ENCODE data around the gene KIF20A.
"Not testable (repeated sequence)": the region's sequence is repeated elsewhere in the genome, so short reads cannot be mapped to it uniquely, and the experiment has no call there.

Gene KIF20A

DNA sequence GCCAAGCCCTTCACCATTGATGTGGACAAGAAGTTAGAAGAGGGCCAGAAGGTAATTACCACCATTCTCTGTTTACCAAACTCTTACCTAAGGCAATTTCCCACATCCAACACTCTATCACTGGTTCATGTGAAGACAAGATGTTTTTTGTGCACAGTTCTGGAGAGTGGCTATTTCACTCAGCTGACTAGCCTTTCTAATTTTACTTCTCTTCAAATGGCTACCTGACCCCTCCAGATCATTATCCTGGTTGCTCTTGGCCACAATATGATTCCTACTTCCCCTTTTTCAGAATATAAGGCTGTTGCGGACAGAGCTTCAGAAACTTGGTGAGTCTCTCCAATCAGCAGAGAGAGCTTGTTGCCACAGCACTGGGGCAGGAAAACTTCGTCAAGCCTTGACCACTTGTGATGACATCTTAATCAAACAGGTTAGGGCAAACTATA lies 7.1 kb downstream of the KIF20A start:
- DNase-seq (ENCODE audit: low spot score), result no peak

DNA sequence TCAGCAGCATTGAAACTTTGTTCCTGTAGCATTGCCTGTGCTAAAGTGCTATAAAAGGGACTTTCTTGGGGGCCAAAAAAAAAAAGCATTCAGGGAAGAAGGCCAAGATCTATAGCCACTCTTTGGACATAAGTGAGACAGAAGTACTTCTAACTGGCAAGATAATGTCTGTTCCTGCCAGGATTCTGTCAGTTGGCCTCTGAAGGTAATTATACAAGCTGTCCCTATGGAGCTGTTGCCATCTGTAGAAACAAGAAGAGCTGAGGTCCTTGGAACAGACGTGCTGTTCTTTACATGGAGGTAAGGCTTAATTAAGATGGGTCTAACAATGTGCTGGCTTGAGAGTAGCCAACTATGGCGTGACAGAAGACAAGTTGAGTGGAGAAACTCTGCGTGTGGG lies 9.7 kb downstream of the KIF20A start:
- no peak for DNase-seq (ENCODE audit: low spot score)

DNA sequence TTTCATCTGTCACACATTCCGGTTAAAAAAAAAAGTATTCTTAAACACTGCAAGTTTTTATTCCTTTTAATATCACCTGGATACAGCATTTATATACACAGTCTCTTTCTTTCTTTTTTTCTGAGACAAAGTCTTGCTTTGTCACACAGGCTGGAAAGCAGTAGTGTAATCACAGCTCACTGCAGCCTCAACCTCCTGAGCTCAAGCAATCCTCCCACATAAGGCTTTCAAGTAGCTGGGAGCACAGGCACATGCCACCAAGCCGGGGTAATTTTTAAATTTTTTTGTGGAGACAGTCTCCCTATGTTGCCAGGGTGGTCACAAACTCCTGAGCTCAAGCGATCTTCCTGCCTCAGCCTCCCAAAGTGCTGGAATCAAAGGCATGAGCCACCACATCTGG lies 13.9 kb downstream of the KIF20A start:
- DNase-seq (ENCODE audit: low spot score), result no peak

DNA sequence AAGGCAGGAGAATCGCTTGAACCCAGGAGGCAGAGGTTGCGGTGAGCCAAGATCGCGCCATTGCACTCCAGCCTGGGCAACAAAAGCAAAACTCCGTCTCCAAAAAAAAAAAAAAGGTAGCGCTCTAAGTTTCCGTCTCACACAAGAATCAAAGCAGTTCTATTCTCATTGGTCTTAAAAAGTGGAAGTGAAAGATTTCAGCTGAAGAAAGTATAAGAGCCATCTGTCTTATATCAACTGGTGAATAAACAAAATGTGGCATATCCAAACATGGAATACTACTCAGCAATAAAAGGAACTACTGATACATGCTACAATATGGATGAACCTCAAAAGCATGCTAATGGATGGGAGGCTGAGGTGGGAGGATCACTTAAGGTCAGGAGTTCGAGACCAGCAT lies 14.9 kb downstream of the KIF20A start:
- DNase-seq (ENCODE audit: low spot score), result not testable (repeated sequence)

DNA sequence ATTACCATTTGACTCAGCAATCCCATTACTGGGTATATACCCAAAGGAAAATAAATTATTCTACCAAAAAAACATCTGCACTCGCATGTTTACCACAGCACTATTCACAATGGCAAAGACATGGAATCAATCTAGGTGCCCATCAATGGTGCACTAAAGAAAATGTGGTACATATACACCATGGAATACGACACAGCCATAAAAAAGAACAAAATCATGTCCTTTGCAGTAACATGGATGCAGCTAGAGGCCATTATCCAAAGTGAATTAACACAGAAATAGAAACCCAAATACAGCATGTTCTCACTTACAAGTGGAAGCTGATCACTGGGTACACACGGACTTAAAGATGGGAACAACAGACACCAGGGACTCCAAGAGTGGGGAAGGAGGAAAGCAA lies 32.1 kb downstream of the KIF20A start:
- no peak for DNase-seq (ENCODE audit: low spot score)

DNA sequence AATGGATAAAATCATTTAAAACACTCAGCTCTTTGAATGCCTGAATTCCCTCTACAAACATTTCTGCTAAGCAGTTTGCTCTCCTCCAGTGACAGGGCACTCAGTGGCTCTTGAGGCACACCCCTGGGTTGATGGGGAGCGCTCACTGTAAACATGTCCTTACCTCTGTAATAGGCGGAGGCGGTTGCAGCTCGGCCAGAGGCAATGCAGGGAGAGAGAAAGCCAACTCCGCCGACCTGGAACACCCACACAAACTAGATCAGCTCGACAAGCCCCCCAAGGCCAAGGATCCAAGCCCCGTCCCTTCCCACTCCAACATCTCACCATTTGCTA lies 33.9 kb downstream of the KIF20A start:
- peak; percentile 51 for DNase-seq (ENCODE audit: low spot score)

DNA sequence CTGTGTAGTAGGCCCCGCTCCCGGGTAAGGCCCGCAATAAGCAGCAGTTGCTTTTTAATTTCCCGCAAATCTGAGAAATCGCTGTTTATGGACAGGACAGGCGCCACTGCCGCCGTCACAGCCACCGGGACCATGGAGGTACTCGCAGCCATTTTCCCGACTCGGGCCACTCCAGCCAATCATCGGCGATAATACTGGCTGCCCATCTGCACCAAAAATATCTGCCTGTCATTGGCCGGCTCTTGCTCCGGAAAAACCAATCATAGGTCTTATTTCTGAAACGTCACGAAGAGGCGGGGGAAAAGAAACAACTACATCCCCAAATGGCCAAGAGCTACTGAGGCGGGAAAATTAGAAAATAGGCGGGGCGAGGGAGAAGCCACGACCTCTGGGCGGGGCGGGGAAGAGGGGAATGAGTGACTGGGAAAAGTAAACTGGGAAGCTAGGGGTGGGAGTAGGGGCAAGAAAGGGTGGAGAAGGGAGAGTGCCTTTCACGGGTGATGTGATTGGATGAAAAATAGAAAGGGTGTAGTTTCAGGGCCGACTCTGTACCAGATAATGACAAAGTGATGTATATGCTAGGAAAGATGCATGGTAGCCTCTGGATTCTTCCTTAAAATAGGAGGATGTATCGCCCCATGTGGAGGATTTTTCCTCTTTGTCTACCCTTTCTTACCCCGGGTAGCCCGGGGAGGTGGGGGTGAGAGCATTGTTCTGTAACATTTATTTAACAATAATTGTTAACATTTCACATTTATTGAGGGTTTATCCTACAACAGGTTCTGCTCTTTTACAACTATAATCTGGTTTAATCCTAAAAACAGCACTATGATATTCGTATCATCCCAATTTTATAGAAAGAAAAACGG lies 34.5 kb downstream of the KIF20A start, which contains the start of gene CDC23:
CDC23 (minus strand) TSS at position 163 of the 869 bp plus-strand sequence; CDS start at position 152, 11 bp downstream.
- peak; percentile 99 for DNase-seq (ENCODE audit: low spot score)

- DNase-seq (ENCODE audit: low spot score), result no peak
Observed at GRCh38 chr5:138216799-138217198, 37.9 kb downstream of the KIF20A start.

GRCh38 chr5:138223532-138223931 lies 44.6 kb downstream of the KIF20A start:
- no peak for DNase-seq (ENCODE audit: low spot score)

DNA sequence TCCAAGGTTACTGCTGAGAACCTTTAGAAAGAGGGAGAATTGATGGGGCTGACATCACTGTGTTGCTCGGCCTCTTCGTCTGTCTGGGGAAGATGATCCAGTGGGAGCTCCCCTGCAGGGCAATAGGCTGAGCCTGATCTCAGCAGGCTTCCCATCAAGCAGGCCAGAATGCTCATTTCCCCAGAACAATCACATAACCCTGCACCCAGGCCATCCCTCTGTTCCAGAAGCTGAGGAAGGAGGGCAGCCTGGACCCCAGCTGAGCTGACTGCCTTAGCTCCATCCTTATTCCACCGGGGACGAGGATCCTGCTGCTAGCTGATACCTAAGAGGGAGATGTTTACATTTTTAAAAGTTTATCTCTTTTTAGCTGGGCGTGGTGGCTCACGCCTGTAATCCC lies 45.8 kb downstream of the KIF20A start:
- no peak for DNase-seq (ENCODE audit: low spot score)

DNA sequence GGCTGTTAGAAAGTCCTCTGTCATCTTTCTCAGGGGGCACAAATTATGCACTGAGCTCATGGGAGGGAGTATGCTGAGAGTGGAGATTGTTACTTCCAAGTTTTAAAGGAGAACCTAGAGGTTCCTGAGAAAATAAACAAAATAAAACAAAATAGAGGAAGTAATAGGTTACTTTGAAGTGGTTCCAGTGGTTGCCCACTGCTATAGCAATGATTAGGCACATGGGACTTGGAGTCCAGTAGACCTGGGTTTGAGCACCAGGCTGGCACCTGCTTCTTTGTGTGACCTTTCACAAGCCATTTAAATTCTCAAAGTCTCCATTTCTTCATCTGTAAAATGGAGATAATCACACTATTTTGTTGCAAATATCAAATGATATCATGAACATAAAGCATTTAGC lies 48.0 kb downstream of the KIF20A start:
- DNase-seq (ENCODE audit: low spot score), result no peak

GRCh38 chr5:138229387-138229786 lies 50.5 kb downstream of the KIF20A start:
- DNase-seq (ENCODE audit: low spot score), result no peak

- peak; percentile 23 for DNase-seq (ENCODE audit: low spot score)
Observed at GRCh38 chr5:138230261-138230660, 51.3 kb downstream of the KIF20A start.

GRCh38 chr5:138230981-138231589 lies 52.2 kb downstream of the KIF20A start:
- DNase-seq (ENCODE audit: low spot score), result no peak

DNA sequence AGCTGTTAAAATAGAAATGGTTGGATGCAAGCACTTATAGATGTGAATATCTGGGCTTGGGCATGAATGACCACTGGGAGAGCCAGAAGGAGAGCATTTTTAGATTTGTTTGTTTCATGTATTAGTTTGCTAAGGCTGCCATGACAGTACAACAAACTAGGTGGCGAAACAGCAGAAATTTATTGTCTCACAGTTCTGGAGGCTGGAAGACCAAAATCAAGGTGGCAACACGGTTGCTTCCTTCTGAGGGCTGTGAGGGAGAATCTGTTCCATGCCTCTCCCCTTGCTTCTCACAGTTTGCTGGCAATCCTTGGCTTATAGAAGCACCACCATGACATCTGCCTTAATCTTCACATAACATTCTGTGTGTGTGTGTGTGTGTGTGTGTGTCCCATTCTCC lies 54.4 kb downstream of the KIF20A start:
- no peak for DNase-seq (ENCODE audit: low spot score)

GRCh38 chr5:138234651-138235050 lies 55.7 kb downstream of the KIF20A start:
- no peak for DNase-seq (ENCODE audit: low spot score)
